Endothelial cell (in vitro differentiated cells): ENCODE results near the gene LHFPL4. TPM values are rescaled to one million over a fixed set of nuclear protein-coding genes. Genes with fewer than 3 reads are reported as not detected.
"Not testable (repeated sequence)": the region's sequence is repeated elsewhere in the genome, so short reads cannot be mapped to it uniquely, and the experiment has no call there.

Source experiments
- DNase-seq: peaks from one replicate; pipeline ENCODE4 v3.0.0; 2021; ENCODE audit warnings: low spot score
- H3K27ac Mint-ChIP-seq: one replicate; pipeline ENCODE4 v1.8.0; 2021; ENCODE audit warnings: mixed read lengths, inconsistent platforms; ENCODE audit not compliant: unreplicated experiment
- H3K27me3 Mint-ChIP-seq: one replicate; pipeline ENCODE4 v1.8.0; 2021; ENCODE audit warnings: mild to moderate bottlenecking, moderate library complexity, mixed read lengths, inconsistent platforms; ENCODE audit not compliant: unreplicated experiment
- H3K36me3 Mint-ChIP-seq: one replicate; pipeline ENCODE4 v1.8.0; 2021; ENCODE audit warnings: mild to moderate bottlenecking, low read depth, mixed read lengths, inconsistent platforms; ENCODE audit not compliant: unreplicated experiment
- H3K4me1 Mint-ChIP-seq: one replicate; pipeline ENCODE4 v1.8.0; 2021; ENCODE audit warnings: mild to moderate bottlenecking, mixed read lengths, inconsistent platforms; ENCODE audit not compliant: unreplicated experiment
- H3K4me3 Mint-ChIP-seq: one replicate; pipeline ENCODE4 v1.8.0; 2021; ENCODE audit warnings: mild to moderate bottlenecking, mixed read lengths, inconsistent platforms; ENCODE audit not compliant: unreplicated experiment
- H3K9me3 Mint-ChIP-seq: one replicate; pipeline ENCODE4 v1.8.0; 2021; ENCODE audit warnings: mixed read lengths, inconsistent platforms; ENCODE audit not compliant: unreplicated experiment
- total RNA-seq: library from RNA; stranded (reverse); fragmentation: NEBNext Ultra II Directional; extraction: Animal tissue kit (Norgen Biotek cat#: 25700); gene quantifications from one replicate; pipeline ENCODE4 v1.2.1, GENCODE V29; 2021; ENCODE audit not compliant: unreplicated experiment
- TF ChIP-seq, protein P1 (sequence below): fragments of 200-600 bp; sonication (generic); IDR thresholded peaks from one replicate; pipeline ENCODE4 v1.5.0; 2021; ENCODE audit warnings: antibody characterized with exemption; ENCODE audit not compliant: unreplicated experiment

LHFPL4 gene
- total RNA-seq, 1 donor from 2014 or later: 0.08 TPM

DNA sequence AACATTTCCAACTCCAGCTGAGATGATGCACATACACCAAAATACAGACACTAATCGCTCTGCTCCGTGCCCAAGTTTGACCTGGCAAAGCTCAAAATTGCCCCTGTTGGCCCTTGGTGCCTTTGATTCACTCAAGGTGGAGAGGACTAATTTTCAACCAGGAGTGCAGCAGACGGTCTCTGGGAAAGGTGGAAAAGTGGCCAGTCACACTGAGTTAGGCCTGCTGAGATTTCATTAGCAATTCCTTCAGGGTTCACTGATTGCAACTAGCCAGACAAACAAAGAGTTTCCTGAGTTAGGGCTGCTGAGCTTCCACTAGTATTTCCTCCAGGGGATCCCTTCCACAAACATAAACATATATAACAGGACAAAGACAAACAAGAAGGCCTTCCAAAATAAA lies 28.7 kb upstream of the LHFPL4 start:
- peaks cover 5% of the 10 kb centered on the region for H3K27me3 Mint-ChIP-seq
- H3K4me3 Mint-ChIP-seq: no peak overlapping the region
- peaks cover 8% of the 10 kb centered on the region for H3K36me3 Mint-ChIP-seq
- H3K27ac Mint-ChIP-seq: peak overlapping the region; percentile 11
- H3K4me1 Mint-ChIP-seq: peaks cover 12% of the 10 kb centered on the region
- TF ChIP-seq, protein P1, sequence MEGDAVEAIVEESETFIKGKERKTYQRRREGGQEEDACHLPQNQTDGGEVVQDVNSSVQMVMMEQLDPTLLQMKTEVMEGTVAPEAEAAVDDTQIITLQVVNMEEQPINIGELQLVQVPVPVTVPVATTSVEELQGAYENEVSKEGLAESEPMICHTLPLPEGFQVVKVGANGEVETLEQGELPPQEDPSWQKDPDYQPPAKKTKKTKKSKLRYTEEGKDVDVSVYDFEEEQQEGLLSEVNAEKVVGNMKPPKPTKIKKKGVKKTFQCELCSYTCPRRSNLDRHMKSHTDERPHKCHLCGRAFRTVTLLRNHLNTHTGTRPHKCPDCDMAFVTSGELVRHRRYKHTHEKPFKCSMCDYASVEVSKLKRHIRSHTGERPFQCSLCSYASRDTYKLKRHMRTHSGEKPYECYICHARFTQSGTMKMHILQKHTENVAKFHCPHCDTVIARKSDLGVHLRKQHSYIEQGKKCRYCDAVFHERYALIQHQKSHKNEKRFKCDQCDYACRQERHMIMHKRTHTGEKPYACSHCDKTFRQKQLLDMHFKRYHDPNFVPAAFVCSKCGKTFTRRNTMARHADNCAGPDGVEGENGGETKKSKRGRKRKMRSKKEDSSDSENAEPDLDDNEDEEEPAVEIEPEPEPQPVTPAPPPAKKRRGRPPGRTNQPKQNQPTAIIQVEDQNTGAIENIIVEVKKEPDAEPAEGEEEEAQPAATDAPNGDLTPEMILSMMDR: no peak
- no peak for DNase-seq
- H3K9me3 Mint-ChIP-seq: no peaks in the 10 kb centered on the region

DNA sequence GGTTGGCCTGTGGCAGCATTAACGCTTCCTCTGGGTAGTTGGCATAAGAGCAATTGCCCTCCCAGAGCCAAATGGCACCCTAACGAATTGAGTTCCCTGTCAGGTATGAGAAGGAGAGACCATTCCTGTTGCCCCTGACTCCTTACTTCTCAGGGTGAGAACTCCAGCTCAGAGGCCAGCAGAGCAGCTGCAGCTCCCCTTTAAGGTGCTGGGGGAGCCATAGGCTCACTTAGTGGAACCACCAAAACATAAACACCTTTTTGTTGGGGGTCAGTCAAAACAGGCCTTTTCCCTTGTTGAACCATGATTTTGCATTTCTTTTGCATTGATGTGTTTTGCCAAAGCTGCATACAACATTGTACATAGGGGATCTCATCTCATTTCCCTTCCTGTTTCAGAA lies 28.1 kb upstream of the LHFPL4 start:
- DNase-seq: no peak
- TF ChIP-seq, protein P1: no peak

DNA sequence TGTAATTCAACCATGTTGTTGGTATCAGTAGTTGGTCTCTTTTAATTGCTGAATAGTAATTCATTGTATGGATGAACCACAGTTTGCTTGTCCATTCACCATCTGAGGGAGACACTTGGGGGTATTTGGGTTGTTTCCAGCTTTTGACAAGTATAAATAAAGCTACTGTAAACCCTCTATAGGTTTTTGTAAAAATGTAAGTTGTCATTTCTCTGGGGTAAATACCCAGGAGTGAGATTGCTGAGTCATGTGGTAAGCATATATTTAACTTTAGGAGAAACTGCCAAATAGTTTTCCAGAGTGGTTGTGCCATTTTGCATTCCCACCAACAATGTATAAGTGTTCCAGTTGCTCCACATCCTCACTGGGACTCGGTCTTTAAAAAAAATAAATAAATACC lies 15.4 kb upstream of the LHFPL4 start:
- DNase-seq: no peak
- TF ChIP-seq, protein P1: no peak
- H3K4me3 Mint-ChIP-seq: no peak overlapping the region
- no peaks in the 10 kb centered on the region for H3K36me3 Mint-ChIP-seq
- no peaks in the 10 kb centered on the region for H3K4me1 Mint-ChIP-seq
- H3K27me3 Mint-ChIP-seq: no peaks in the 10 kb centered on the region
- no peaks in the 10 kb centered on the region for H3K9me3 Mint-ChIP-seq
- no peak overlapping the region for H3K27ac Mint-ChIP-seq

More for the DNA sequence above, 28.1 kb upstream of the LHFPL4 start:
- H3K9me3 Mint-ChIP-seq: no peaks in the 10 kb centered on the region
- H3K27ac Mint-ChIP-seq: no peak overlapping the region
- peaks cover 8% of the 10 kb centered on the region for H3K36me3 Mint-ChIP-seq
- no peak overlapping the region for H3K4me3 Mint-ChIP-seq
- peaks cover 12% of the 10 kb centered on the region for H3K4me1 Mint-ChIP-seq
- peaks cover 5% of the 10 kb centered on the region for H3K27me3 Mint-ChIP-seq

GRCh38 chr3:9565316-9565715 lies 11.7 kb upstream of the LHFPL4 start:
- H3K4me3 Mint-ChIP-seq: no peak overlapping the region
- no peak for DNase-seq
- H3K9me3 Mint-ChIP-seq: no peaks in the 10 kb centered on the region
- H3K27me3 Mint-ChIP-seq: peaks cover 1% of the 10 kb centered on the region
- H3K36me3 Mint-ChIP-seq: no peaks in the 10 kb centered on the region
- H3K4me1 Mint-ChIP-seq: no peaks in the 10 kb centered on the region
- no peak overlapping the region for H3K27ac Mint-ChIP-seq
- TF ChIP-seq, protein P1: no peak

DNA sequence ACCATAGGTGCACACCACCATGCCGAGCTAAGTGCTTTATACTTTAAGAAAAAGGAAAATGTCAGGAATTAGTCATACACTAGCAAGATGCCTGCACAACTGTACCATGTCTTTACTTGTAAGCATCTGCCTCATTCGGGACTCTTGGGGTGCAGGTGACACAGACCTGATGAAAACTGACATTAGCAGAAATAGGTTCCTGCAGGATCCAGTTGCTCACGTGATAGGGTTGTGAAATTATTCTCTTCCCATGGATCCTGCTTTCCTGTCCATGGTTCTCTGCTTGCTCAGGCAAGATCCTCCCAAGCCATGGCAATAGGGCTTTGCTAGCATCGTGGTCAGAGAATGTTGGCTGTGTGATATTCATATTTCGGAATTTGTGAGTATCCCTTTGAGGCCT lies 10.2 kb upstream of the LHFPL4 start:
- H3K27ac Mint-ChIP-seq: no peak overlapping the region
- H3K4me1 Mint-ChIP-seq: no peaks in the 10 kb centered on the region
- H3K36me3 Mint-ChIP-seq: peaks cover 2% of the 10 kb centered on the region
- no peak for DNase-seq
- H3K9me3 Mint-ChIP-seq: no peaks in the 10 kb centered on the region
- H3K4me3 Mint-ChIP-seq: no peak overlapping the region
- H3K27me3 Mint-ChIP-seq: peaks cover 1% of the 10 kb centered on the region
- TF ChIP-seq, protein P1: no peak

DNA sequence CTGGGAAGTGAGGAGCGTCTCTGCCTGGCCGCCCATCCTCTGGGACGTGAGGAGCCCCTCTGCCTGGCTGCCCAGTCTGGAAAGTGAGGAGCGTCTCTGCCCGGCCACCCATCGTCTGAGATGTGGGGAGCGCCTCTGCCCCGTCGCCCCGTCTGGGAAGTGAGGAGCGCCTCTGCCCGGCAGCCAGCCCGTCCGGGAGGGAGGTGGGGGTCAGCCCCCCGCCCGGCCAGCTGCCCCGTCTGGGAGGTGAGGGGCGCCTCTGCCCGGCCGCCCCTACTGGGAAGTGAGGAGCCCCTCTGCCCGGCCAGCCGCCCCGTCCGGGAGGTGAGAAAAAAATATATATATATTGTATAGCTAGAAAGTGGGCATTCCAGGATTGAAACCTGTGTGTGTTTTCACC lies 6.4 kb upstream of the LHFPL4 start:
- not testable (repeated sequence) for H3K36me3 Mint-ChIP-seq, H3K4me3 Mint-ChIP-seq, H3K27ac Mint-ChIP-seq, H3K27me3 Mint-ChIP-seq, H3K4me1 Mint-ChIP-seq, H3K9me3 Mint-ChIP-seq, DNase-seq
